GM18502 (cell line): Measurements from ENCODE around the gene IMPG2.
A peak's percentile ranks its signal among the peaks of the same experiment; 100 is the strongest.
"Not testable (repeated sequence)": the region's sequence is repeated elsewhere in the genome, so short reads cannot be mapped to it uniquely, and the experiment has no call there.

Experiments used
- ATAC-seq: cut with Tn5 transposase; IDR thresholded peaks from one replicate; pipeline ENCODE4 v1.9.1; 2021; ENCODE audit warnings: mild to moderate bottlenecking; ENCODE audit not compliant: unreplicated experiment, poor library complexity

The IMPG2 gene

DNA sequence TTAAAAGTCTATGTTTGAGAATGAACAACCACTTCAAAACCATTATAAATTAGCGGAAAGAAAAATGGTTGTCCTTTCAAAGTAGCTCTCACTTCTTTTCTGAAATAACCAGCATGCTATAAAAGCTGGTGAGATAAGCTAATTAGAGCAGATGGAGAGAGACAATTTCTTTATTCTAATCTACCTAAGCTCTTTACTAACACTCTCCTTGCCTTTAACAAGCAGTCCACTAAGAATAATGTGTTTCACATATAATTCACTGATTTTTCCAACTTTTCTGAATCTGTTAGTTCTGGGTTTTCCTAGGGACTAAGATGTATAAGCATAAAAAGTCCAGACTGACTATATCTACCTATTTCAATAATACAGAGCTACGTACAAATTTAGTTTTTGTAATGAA, at the start of gene IMPG2:
TSS of gene IMPG2 (minus strand) at position 101 of the 400 bp plus-strand sequence. CDS start 203 bp downstream, outside the sequence.
- ATAC-seq: no peak

- no peak for ATAC-seq
These were observed 42.0 kb upstream of the IMPG2 start for GRCh38 chr3:101362406-101362805.

- no peak for ATAC-seq
These were observed 31.5 kb upstream of the IMPG2 start for GRCh38 chr3:101351829-101352228.

DNA sequence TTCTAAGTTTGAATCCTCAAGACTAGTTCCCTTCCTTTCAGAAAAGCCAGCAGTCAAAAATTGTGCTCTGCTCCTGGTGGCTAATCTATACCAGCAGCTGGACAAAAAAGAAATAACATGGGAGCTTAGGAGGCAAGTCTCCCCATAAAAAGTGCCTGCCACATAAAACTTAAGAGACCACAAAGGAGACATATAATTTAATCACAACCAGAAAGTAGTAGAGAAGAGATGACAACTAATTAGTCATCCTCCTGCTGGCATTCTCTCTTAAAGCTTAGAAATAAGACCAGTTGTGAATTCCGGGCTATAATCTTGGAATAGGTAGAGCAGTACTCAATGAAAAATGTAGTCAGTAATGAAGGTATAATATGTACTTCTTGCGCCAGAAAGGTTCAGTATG, 20.2 kb upstream of the IMPG2 start:
- no peak for ATAC-seq

GRCh38 chr3:101333883-101334282, 13.5 kb upstream of the IMPG2 start:
- ATAC-seq: no peak

DNA sequence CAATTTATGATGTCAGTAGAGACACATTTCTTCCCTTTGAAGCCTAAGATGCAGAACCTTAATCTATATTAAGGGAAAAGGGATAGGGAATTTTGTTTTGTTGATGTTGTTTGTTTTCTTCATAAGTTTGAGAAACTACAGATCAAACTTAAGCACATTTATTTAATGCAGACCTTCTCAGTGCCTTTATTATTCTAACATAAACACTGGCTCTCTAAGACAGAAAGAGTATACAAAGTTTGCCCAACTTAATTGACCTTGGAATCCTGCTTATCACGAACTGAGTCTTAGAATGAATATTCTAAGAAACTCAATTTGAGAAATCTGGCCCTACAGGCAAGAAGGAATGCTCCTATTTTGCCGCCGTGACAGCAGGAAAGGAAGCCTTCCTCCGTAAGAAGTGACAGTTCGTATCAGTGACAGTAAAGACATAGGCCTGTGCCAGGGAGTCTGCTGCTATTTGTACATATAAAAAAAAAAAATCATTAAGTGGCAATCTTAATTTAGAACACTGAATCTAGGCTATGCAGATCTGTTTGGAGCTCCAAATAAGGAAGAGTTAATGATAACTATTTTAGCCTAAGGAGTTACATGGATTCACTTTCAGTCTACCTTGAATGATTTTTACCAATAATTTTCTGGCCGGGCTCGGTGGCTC, 8.8 kb upstream of the IMPG2 start:
- no peak for ATAC-seq

DNA sequence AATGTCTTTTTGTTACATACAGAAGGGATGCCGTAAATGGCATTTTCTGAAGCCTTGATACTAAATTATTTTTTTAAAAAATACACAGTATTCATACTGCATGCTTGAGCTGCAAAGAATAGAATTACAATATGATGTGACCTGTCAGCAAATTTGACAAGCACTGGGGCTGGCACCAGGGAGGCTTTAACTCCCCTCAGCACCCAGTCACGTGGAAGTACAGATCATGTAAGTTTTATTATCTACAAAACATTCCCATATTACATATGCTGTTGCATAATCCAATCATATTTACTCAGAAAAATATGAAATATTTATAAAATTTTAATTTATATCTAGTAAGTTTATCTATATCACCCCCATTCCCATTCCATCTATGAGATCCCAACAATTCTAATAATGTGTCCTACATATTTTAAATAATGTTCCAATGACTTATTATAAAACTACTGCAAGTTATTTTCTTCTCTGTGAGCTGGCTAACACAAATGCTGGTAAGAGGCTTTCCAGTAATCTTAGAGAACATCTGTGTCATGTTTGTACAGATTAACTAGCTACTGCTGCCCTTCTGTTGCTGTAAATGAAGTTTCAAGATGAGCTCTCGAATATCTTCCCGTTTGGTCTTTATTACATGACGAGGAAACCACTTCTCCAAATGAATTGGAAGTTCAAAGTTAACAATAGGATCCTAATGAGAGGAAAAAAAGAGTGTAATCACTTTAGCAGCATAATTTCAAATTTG, 5.2 kb upstream of the IMPG2 start:
- ATAC-seq: no peak

DNA sequence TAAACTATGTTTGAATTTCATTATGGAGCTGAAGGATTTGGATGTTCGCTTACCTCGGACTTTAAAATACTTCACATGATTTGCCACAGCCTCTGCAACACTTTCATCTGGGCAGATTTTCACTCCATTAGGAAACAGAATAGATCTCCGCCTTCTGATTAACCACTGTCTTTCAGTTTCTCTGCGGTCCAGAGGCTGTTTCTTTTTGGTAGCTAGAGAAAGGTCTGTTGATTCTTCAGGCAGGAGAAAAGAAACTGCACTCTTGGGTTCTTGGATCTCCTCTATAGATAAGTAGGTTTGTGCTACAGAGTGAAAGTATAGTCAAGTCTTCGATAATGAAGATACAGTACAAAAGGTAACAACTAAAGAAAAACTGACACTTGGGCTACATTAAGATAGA, 844 bp downstream of the IMPG2 start:
- ATAC-seq: no peak

- ATAC-seq: no peak
These were observed 7.8 kb downstream of the IMPG2 start for GRCh38 chr3:101312545-101312944.

DNA sequence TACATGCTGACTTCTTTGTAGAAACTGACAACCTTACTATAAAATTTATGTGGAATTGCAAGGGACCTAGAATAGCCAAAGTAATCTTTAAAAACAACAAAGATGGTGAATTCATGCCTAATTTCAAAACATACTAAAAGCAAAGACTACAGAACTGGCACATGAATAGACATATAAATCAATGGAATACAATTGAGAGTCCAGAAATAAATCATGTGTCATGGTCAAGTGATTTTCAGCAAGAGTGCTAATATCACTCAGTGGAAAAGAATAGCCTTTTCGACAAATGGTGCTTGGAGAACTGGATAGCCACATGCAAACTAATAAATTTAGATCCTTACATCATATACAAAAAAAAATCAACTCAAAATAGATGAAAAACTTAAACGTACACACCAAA, 8.7 kb downstream of the IMPG2 start:
- no peak for ATAC-seq

DNA sequence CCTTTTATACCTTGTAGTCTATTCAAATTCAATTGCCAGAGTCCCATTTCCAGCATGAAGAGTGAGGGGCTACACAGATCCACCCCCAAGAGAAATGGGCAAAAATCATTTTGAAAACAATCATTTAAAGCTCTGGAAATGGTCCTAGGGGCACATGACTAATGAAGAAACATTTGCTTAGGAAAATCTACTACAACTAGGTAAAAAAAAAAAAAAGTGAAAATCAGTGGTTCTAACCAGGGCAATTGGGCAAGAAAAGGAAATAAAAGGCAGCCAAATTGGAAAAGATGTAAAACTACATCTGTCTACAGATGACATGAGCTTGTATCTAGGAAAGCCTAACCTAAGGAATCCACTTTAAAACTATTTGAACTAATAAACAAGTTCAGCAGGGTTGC, 9.4 kb downstream of the IMPG2 start:
- no peak for ATAC-seq

DNA sequence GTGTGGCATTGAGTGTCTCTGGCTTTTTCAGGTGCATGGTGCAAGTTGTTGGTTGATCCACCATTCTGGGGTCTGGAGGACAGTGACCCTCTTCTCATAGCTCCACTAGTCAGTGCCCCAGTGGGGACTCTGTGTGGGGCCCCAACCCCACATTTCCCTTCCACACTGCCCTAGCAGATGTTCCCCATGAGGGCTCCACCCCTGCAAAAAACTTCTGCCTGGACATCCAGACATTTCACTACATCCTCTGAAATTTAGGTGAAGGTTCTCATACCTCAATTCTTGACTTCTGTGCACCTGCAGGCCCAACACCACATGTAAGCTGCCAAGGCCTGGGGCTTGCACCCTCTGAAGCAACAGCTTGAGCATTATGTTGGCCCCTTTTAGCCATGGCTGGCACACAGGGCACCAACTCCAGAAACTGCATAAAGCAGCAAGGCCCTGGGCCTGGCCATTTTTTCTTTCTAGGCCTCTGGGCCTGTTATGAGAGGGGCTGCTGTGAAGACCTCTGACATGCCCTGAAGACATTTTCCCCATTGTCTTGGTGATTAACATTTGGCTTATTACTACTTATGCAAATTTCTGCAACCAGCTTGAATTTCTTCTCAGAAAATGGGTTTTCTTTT, 12.1 kb downstream of the IMPG2 start:
- not testable (repeated sequence) for ATAC-seq

- no peak for ATAC-seq
These were observed 16.5 kb downstream of the IMPG2 start for GRCh38 chr3:101303836-101304235.

DNA sequence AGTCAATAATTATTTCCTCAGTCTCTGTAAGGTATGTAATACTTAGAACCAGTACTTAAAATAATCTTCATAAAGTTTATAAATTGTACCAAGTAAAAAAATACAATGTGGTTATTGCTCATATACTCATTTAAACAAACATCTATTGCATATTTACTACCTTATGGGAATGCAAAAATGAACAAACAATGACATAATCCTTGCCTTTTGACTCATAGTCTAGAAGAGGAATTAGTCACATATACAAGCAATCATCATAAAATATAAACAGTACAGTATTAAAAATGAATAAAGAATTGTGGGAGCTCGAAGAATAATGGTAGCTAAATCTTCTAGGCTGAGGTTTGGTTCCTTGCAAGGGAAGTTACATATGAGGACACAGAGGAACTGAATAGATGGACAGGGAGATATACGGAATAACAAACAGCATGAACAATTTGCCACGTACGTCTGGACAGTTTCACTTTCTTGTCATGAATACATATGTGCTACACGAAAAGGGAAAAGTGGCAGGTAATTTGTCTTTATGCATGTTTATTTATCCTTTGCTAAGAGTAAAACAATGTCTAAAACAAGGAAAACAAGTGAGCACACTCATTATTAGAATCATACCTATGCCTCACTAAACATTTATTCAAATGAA, 17.2 kb downstream of the IMPG2 start:
- peak; percentile 85 for ATAC-seq

- ATAC-seq: no peak
These were observed 20.3 kb downstream of the IMPG2 start for GRCh38 chr3:101300073-101300472.

GRCh38 chr3:101292027-101292426, 28.3 kb downstream of the IMPG2 start:
- ATAC-seq: peak; percentile 56

GRCh38 chr3:101288294-101288693, 32.1 kb downstream of the IMPG2 start:
- no peak for ATAC-seq

- no peak for ATAC-seq
These were observed 35.6 kb downstream of the IMPG2 start for GRCh38 chr3:101284757-101285156.

DNA sequence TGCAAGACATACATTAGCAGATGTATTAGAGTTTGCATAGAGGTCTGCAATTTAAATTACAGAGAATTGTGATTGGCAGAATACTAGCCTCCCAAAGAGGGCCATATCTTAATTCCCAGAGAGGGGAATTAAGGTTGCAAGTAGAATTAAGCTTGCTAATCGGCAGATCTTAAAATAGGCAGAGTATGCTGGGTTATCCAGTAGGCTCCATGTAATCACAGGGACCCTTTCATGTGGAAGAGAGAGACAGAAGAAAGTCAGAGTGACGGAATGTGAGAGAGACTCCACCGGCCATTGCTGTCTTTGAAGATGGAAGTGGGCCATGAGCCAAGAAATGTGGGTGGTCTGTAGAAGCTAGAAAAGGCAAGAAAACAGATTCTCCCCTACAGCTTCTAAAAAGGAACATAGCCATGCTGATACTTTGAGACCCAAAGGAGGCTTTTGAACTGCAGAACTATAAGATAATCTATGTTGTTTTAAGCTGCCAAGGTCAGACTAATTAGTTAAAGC, 38.8 kb downstream of the IMPG2 start:
- no peak for ATAC-seq

- no peak for ATAC-seq
These were observed 40.5 kb downstream of the IMPG2 start for GRCh38 chr3:101279765-101280385.
